Spleen (tissue), 11 donors: ENCODE measurements around the gene GAPDHS. TPM values are rescaled to one million over a fixed set of nuclear protein-coding genes. Genes with fewer than 3 reads are reported as not detected.

Experiments
- DNase-seq: peaks from one replicate; pipeline ENCODE4 v3.0.0-alpha.2; 2020
- H3K27ac ChIP-seq, 8 donors: fragments of 200-600 bp; sonication (generic) in 7 of 8; 1 replicate in 4 of 8; 2 replicates in 4 of 8; pipeline versions ENCODE4 v1.5.0 to v1.8.0; 2016 to 2021; ENCODE audit warnings: inconsistent platforms in 4 of 8, mild to moderate bottlenecking in 4 of 8, moderate library complexity in 1 of 8
- H3K27me3 ChIP-seq, 7 donors: fragments of 200-600 bp; sonication (generic) in 6 of 7; replicated peaks in 1 of 7; 1 replicate in 4 of 7; 2 replicates in 3 of 7; pipeline versions ENCODE4 v1.5.0 to v1.8.0; 2016 to 2021; ENCODE audit warnings: inconsistent platforms in 3 of 7, mild to moderate bottlenecking in 1 of 7
- H3K36me3 ChIP-seq, 6 donors: fragments of 200-600 bp; sonication (generic) in 5 of 6; 1 replicate in 4 of 6; 2 replicates in 2 of 6; pipeline versions ENCODE4 v1.5.0 to v1.8.0; 2016 to 2021; ENCODE audit warnings: inconsistent platforms in 2 of 6
- H3K4me1 ChIP-seq, 6 donors: fragments of 200-600 bp; sonication (generic) in 5 of 6; 1 replicate in 3 of 6; 2 replicates in 3 of 6; pipeline versions ENCODE4 v1.5.0 to v1.8.0; 2016 to 2021; ENCODE audit warnings: inconsistent platforms in 3 of 6
- H3K4me3 ChIP-seq, 8 donors: fragments of 200-600 bp; sonication (generic) in 7 of 8; 1 replicate in 4 of 8; 2 replicates in 4 of 8; pipeline versions ENCODE4 v1.5.0 to v1.8.0; 2016 to 2021; ENCODE audit warnings: inconsistent platforms in 4 of 8, mild to moderate bottlenecking in 4 of 8, moderate library complexity in 2 of 8
- H3K9me3 ChIP-seq, 8 donors: fragments of 200-600 bp; sonication (generic) in 7 of 8; 1 replicate in 4 of 8; 2 replicates in 4 of 8; pipeline versions ENCODE4 v1.5.0 to v1.8.0; 2016 to 2021; ENCODE audit warnings: inconsistent platforms in 4 of 8
- CTCF ChIP-seq, 11 experiments: fragments of 200-600 bp in 7 of 11; fragments of 450-650 bp in 4 of 11; sonication (generic) in 4 of 11; IDR thresholded peaks in 8 of 11; conservative IDR thresholded peaks in 3 of 11; 1 replicate in 7 of 11; 2 replicates in 4 of 11; pipeline versions ENCODE4 v1.4.0 to v1.8.0; 2016 to 2021; ENCODE audit warnings: antibody characterized with exemption in 11 of 11, inconsistent platforms in 4 of 11, mild to moderate bottlenecking in 1 of 11
- POLR2A ChIP-seq, 3 donors: fragments of 450-650 bp; IDR thresholded peaks; one replicate each; pipeline ENCODE4 v1.5.1; 2017; ENCODE audit warnings: antibody characterized with exemption in 3 of 3, mild to moderate bottlenecking in 1 of 3
- POLR2AphosphoS5 ChIP-seq, 3 donors: sonication (generic); formaldehyde crosslinking; IDR thresholded peaks; one replicate each; pipeline ENCODE4 v1.5.1; 2017; ENCODE audit warnings: antibody characterized with exemption in 3 of 3
- WGBS, 5 donors: extraction: QIAGEN DNeasy Blood & Tissue Kit in 3 of 5; methylation state at CpG; one replicate each; pipeline versions ENCODE4 v1.1.5 to v1.1.7; 2013 to 2018; 5-methylcytosine and 5-hydroxymethylcytosine counted together
- intact Hi-C: fragments of 100-400 bp; cut with DNase I; formaldehyde crosslinking; loops from one replicate; pipeline ENCODE4 v1.15.0; 2023; ENCODE audit warnings: low total_unique reads
- polyA plus RNA-seq, 3 donors: library from polyadenylated mRNA; stranded (reverse); fragments of 200-250 nt; gene quantifications; one replicate each; pipeline ENCODE4 v1.2.1, GENCODE V29; 2013
- total RNA-seq, 7 donors: library from RNA; depleted of rRNA in 3 of 7; stranded (reverse); fragments of >200 nt in 3 of 7; fragmentation: NEBNext Ultra II Directional in 4 of 7; extraction: Animal tissue kit (Norgen Biotek cat#: 25700) in 4 of 7; gene quantifications; one replicate each; pipeline versions ENCODE4 v1.1.0 to v1.2.1, GENCODE V29; 2016 to 2021
- donor health status: healthy with polysubstance abuse.
- donor health status: DM: no; HTN: no; CAD: no; lungs with moderate emphysema.
- donor health status: DM: no; HTN: no; CAD: no.
- donor health status: Bipolar disorder and iron deficiency.
- donor health status: healthy.
- donor health status: DM: no; HTN: no; CAD: no.
- donor health status: DM: yes; HTN: yes; CAD: no.

Gene GAPDHS
- total and polyA plus RNA-seq, 10 donors = 0.13 to 0.17 (median 0.14) TPM; not detected in 7

- Histone ChIP-seq H3K9me3 (no peaks in the 10 kb centered on the region), H3K27me3 (peaks cover 0 to 60% (median 25%) of the 10 kb centered on the region in 7 donors), H3K36me3 (no peaks in the 10 kb centered on the region), H3K27ac (no peak overlapping the region), H3K4me1 (peaks cover 5 to 23% (median 16%) of the 10 kb centered on the region in 6 donors), H3K4me3 (peak overlapping the region in 1 of 8 donors; percentile 67)
- peak; percentile 44 for DNase-seq
- 79 to 91% (median 86%) methylated on average over 16 of the region's 16 CpGs for WGBS, 5 donors
- TF ChIP-seq POLR2AphosphoS5 (IDR thresholded peaks at IDR 0.05) (no peak), CTCF (IDR thresholded peaks at IDR 0.05 in 8 of 11, conservative IDR thresholded peaks at IDR 0.05 in 3 of 11) (no peak), POLR2A (IDR thresholded peaks at IDR 0.05) (no peak)
- intact Hi-C loops = loop anchor here (10.0 kb wide), 1 partner anchor 158 kb away; the partner anchor contains the start of gene KMT2B
These were observed 23.7 kb downstream of the GAPDHS start for GRCh38 chr19:35556846-35557538.

- WGBS, 5 donors = 4 to 11% (median 6%) methylated on average over 45 to 60 of the region's 60 CpGs
- intact Hi-C loops = loop anchor here (10.0 kb wide), 1 partner anchor 157 kb away; the partner anchor contains the start of gene KMT2B
- Histone ChIP-seq H3K27me3 (peaks cover 0 to 67% (median 29%) of the 10 kb centered on the region in 7 donors), H3K36me3 (no peaks in the 10 kb centered on the region), H3K4me1 (peaks cover 5 to 23% (median 16%) of the 10 kb centered on the region in 6 donors), H3K4me3 (peak overlapping the region; percentile 10 to 67 (median 28)), H3K9me3 (no peaks in the 10 kb centered on the region), H3K27ac (no peak overlapping the region)
- DNase-seq = peak; percentile 81
- no peak for TF ChIP-seq POLR2A (IDR thresholded peaks at IDR 0.05)
- TF ChIP-seq POLR2AphosphoS5 (IDR thresholded peaks at IDR 0.05) = no peak
- TF ChIP-seq CTCF (IDR thresholded peaks at IDR 0.05 in 8 of 11, conservative IDR thresholded peaks at IDR 0.05 in 3 of 11) = no peak
These were observed 24.5 kb downstream of the GAPDHS start for GRCh38 chr19:35557539-35558399.

GRCh38 chr19:35558400-35559280, 25.4 kb downstream of the GAPDHS start:
- H3K27me3 ChIP-seq = peaks cover 0 to 75% (median 29%) of the 10 kb centered on the region in 7 donors

More at GRCh38 chr19:35558400-35559280, 25.4 kb downstream of the GAPDHS start:
- Histone ChIP-seq H3K4me1 (peaks cover 5 to 23% (median 16%) of the 10 kb centered on the region in 6 donors), H3K9me3 (no peaks in the 10 kb centered on the region), H3K27ac (no peak overlapping the region), H3K4me3 (peak overlapping the region; percentile 10 to 67 (median 28)), H3K36me3 (no peaks in the 10 kb centered on the region)
- peak; percentile 67 for DNase-seq
- 35 to 40% (median 36%) methylated on average over 21 to 53 of the region's 53 CpGs for WGBS, 5 donors
- TF ChIP-seq CTCF (IDR thresholded peaks at IDR 0.05 in 8 of 11, conservative IDR thresholded peaks at IDR 0.05 in 3 of 11) (no peak), POLR2A (IDR thresholded peaks at IDR 0.05) (no peak), POLR2AphosphoS5 (IDR thresholded peaks at IDR 0.05) (no peak)
- intact Hi-C loops = loop anchor here (10.0 kb wide), 1 partner anchor 156 kb away; the partner anchor contains the start of gene KMT2B
